Common myeloid progenitor, CD34-positive (primary cell): Measurements from ENCODE around the gene POLDIP2.

Experiments
- CTCF ChIA-PET: fragments of 350-600 bp; sonication (Branson Sonifier 250); formaldehyde crosslinking; loops from one replicate; lab custom pipeline; 2021; ENCODE audit warnings: antibody characterized with exemption; lab: Charles Lee
- POLR2A ChIA-PET: fragments of 350-600 bp; sonication (Branson Sonifier 250); formaldehyde crosslinking; loops from one replicate; lab custom pipeline; 2021; ENCODE audit warnings: antibody characterized with exemption; lab: Charles Lee
- DNase-seq, 3 donors: peaks; one replicate each; pipeline versions ENCODE4 v3.0.0 to v3.0.0-alpha.2; 2013
- H3K27ac ChIP-seq, 2 experiments: 1 replicate in 1 of 2; 2 replicates in 1 of 2; pipeline ENCODE4 v1.7.0; 2013; ENCODE audit warnings: inconsistent platforms in 2 of 2, low read length in 2 of 2, mild to moderate bottlenecking in 2 of 2, low read depth in 1 of 2, moderate library complexity in 1 of 2; ENCODE audit not compliant: severe bottlenecking in 2 of 2, insufficient read depth in 1 of 2, poor library complexity in 1 of 2
- H3K27me3 ChIP-seq, 5 experiments: replicated peaks in 2 of 5; 1 replicate in 3 of 5; 2 replicates in 2 of 5; pipeline versions ENCODE4 v1.6.1 to v1.7.0; 2013; ENCODE audit warnings: low read length in 4 of 5, mild to moderate bottlenecking in 2 of 5, moderate library complexity in 2 of 5, inconsistent platforms in 1 of 5; ENCODE audit not compliant: insufficient read depth in 5 of 5, control insufficient read depth in 4 of 5
- H3K36me3 ChIP-seq, 4 experiments: 1 replicate in 2 of 4; 2 replicates in 2 of 4; pipeline versions ENCODE4 v1.6.1 to v1.7.0; 2013; ENCODE audit warnings: low read length in 3 of 4, control low read depth in 1 of 4, mild to moderate bottlenecking in 1 of 4; ENCODE audit not compliant: control insufficient read depth in 4 of 4, insufficient read depth in 4 of 4
- H3K4me1 ChIP-seq, 4 experiments: 1 replicate in 3 of 4; 2 replicates in 1 of 4; pipeline versions ENCODE4 v1.6.1 to v1.7.1; 2013; ENCODE audit warnings: low read length in 3 of 4, mild to moderate bottlenecking in 3 of 4, control low read depth in 1 of 4, inconsistent platforms in 1 of 4, moderate library complexity in 1 of 4; ENCODE audit not compliant: control insufficient read depth in 4 of 4, insufficient read depth in 4 of 4; ENCODE audit errors: control extremely low read depth in 1 of 4
- H3K4me3 ChIP-seq, 7 experiments: 1 replicate in 4 of 7; 2 replicates in 3 of 7; pipeline versions ENCODE4 v1.5.1 to v1.7.0; 2013; ENCODE audit warnings: mild to moderate bottlenecking in 7 of 7, low read length in 6 of 7, moderate library complexity in 6 of 7, inconsistent platforms in 2 of 7, low read depth in 2 of 7, control low read depth in 1 of 7; ENCODE audit not compliant: insufficient read depth in 4 of 7, control insufficient read depth in 1 of 7; ENCODE audit errors: extremely low read depth in 1 of 7
- H3K9me3 ChIP-seq, 5 experiments: 1 replicate in 4 of 5; 2 replicates in 1 of 5; pipeline versions ENCODE4 v1.6.1 to v1.7.1; 2013; ENCODE audit warnings: low read length in 4 of 5, mild to moderate bottlenecking in 2 of 5, inconsistent platforms in 1 of 5, low read depth in 1 of 5, moderate library complexity in 1 of 5; ENCODE audit not compliant: control insufficient read depth in 4 of 5, insufficient read depth in 2 of 5; ENCODE audit errors: control extremely low read depth in 1 of 5
- WGBS: methylation state at CpG from one replicate; pipeline ENCODE4 v1.1.5; 2013; ENCODE audit not compliant: insufficient coverage; 5-methylcytosine and 5-hydroxymethylcytosine counted together

Gene POLDIP2

DNA sequence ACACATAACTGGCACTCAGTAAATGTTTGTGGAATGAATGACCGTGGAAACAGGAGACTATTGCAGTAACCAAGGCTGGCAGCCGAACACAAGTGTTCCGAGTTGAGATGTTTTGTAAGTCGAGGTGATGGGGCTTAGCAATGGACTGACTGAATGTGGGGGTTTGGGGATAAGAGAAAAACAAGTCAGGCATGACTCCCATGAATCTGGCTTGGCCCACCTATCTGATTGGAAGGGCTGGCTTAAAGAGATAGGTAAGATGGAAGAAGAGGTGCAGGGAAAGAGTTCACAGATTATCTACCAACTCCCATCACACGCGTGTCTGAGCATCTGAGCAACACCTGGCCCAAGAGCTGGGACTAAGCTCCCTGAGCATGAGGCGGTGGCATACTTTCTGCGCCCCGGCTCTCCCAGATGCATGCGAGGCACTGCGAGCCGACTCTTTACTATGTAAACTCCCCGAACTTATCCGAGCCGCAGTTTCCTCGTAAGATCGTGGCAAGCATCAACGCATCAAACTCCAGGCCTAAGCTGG is 22.6 kb downstream of the POLDIP2 start:
- 12% methylated on average over 17 of the region's 18 CpGs for WGBS
- POLR2A ChIA-PET, result interaction anchor here (1.2 to 1.5 kb wide), 2 partner anchors 16 to 23 kb away, joined by 3 to 7 read pairs; partner anchors contain the start of genes POLDIP2 and TMEM97
- peak overlapping the region; percentile 75 to 96 (median 92) for H3K4me3 ChIP-seq
- peaks cover 0 to 26% (median 18%) of the 10 kb centered on the region in 4 experiments for H3K36me3 ChIP-seq
- peak overlapping the region; percentile 90 to 97 for H3K27ac ChIP-seq
- no peaks in the 10 kb centered on the region for H3K9me3 ChIP-seq
- CTCF ChIA-PET, result interaction anchor here (1.1 to 1.6 kb wide), 5 partner anchors 12 to 95 kb away, joined by 3 to 9 read pairs (median 4); partner anchors contain the start of genes POLDIP2 and SEBOX
- DNase-seq, result no peak
- peaks cover 7 to 30% (median 22%) of the 10 kb centered on the region in 4 experiments for H3K4me1 ChIP-seq
- no peaks in the 10 kb centered on the region for H3K27me3 ChIP-seq

GRCh38 chr17:28334171-28334570 is 23.2 kb downstream of the POLDIP2 start:
- Histone ChIP-seq H3K9me3 (no peaks in the 10 kb centered on the region), H3K27ac (peak overlapping the region in 1 of 2 experiments; percentile 97), H3K4me1 (peaks cover 7 to 30% (median 22%) of the 10 kb centered on the region in 4 experiments), H3K36me3 (peaks cover 2 to 27% (median 19%) of the 10 kb centered on the region in 4 experiments), H3K27me3 (no peaks in the 10 kb centered on the region), H3K4me3 (peak overlapping the region in 6 of 7 experiments; percentile 75 to 96 (median 92))
- peak in 2 of 3 donors; percentile 16 to 17 for DNase-seq
- ChIA-PET POLR2A (no interaction called here), CTCF (no interaction called here)
- 64% methylated on average over 5 of the region's 6 CpGs for WGBS

DNA sequence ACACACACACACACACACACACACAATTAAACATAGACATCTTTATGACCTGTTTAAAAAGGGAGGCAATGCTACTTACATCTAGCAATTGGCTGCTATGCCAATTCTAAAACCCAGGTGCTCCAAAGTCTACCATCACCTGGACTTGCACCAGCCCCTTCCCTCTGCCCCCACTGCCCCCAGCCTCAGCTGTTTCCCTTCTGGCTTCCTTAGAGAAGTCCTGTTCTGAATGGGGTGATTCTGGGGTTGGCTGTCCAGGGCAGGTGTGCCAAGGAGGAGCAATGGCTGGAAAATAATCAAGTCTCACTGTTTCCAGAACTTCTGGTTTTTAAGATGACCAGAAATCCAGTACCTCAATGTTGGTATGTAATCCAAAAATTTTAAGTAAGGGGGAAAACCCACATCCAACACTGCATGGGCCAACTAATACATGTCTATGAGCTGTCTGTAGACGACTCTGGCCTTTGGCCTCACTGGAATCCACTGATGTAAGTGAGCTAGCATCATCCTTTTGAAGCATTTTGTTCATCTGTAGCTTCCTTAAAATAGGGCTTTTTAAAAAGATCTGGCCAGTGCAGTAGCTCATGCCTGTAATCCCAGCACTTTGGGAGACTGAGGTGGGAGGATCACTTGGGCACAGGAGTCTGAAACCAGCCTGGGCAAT is 24.1 kb downstream of the POLDIP2 start:
- no peak overlapping the region for H3K4me3 ChIP-seq
- DNase-seq, result no peak
- H3K27ac ChIP-seq, result no peak overlapping the region
- H3K4me1 ChIP-seq, result peaks cover 7 to 30% (median 22%) of the 10 kb centered on the region in 4 experiments
- CTCF ChIA-PET, result interaction anchor here (1.0 kb wide), 1 partner anchor 13 kb away, joined by 3 read pairs; no protein-coding TSS in a partner anchor
- no peaks in the 10 kb centered on the region for H3K9me3 ChIP-seq
- 89% methylated on average over 1 of the region's 1 CpG for WGBS
- POLR2A ChIA-PET, result no interaction called here
- no peaks in the 10 kb centered on the region for H3K27me3 ChIP-seq
- H3K36me3 ChIP-seq, result peaks cover 4 to 36% (median 26%) of the 10 kb centered on the region in 4 experiments

DNA sequence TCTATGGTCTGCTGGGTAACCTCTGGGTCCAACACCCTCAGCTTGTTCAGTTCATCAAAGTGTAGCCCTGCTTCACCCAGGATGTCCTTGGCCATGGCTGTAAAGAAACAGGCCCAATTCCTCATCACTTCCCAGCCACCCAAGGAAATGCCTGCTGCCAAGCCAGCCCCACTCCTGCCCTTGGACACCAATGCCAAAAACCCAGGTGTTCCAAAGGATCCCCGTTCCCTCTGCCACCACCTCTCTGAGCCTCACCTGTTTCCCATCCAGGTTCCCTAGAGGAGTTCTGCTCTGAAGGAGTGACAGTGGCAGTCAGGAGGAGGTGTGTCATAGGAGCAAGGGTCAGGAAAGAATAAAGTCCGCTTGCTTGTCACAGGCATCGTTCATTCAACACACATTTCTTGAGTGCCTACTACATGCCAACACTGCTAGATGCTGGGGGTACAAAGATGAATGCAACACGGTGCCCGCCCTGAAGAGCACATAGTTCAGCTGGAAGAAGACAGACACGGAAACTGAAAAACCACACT is 25.4 kb downstream of the POLDIP2 start:
- peaks cover 7 to 27% (median 22%) of the 10 kb centered on the region in 4 experiments for H3K4me1 ChIP-seq
- ChIA-PET CTCF (interaction anchor here (1.2 kb wide), 1 partner anchor 15 kb away, joined by 3 read pairs; no protein-coding TSS in a partner anchor), POLR2A (no interaction called here)
- 100% methylated on average over 3 of the region's 6 CpGs for WGBS
- no peak overlapping the region for H3K4me3 ChIP-seq
- H3K27ac ChIP-seq, result no peak overlapping the region
- H3K36me3 ChIP-seq, result peaks cover 12 to 48% (median 34%) of the 10 kb centered on the region in 4 experiments
- H3K27me3 ChIP-seq, result no peaks in the 10 kb centered on the region
- H3K9me3 ChIP-seq, result no peaks in the 10 kb centered on the region
- no peak for DNase-seq

DNA sequence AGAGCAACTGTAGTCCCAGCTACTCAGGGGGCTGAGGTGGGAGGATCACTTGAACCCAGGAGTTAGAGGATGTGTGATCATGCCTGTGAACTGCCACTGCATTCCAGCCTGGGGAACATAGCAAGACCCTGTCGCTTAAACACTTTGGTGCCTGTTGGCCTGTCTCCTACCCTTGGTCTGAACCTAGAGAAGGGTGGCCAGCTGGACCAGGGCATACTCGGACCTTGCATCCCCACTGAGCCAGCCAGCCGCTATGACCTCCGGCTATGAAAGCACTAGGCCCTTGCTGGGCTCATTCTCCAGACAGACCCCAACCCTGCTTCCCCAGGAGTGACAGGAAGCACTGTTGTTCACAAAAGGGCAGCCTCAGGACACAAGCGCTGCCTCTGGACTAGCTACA is 26.7 kb downstream of the POLDIP2 start:
- H3K36me3 ChIP-seq, result peaks cover 12 to 54% (median 42%) of the 10 kb centered on the region in 4 experiments
- no peaks in the 10 kb centered on the region for H3K9me3 ChIP-seq
- no peak overlapping the region for H3K27ac ChIP-seq
- H3K27me3 ChIP-seq, result no peaks in the 10 kb centered on the region
- ChIA-PET CTCF (interaction anchor here (0.8 to 1.5 kb wide), 2 partner anchors 10 to 153 kb away, joined by 4 read pairs; no protein-coding TSS in a partner anchor), POLR2A (no interaction called here)
- H3K4me1 ChIP-seq, result peaks cover 7 to 17% (median 13%) of the 10 kb centered on the region in 4 experiments
- WGBS, result 95% methylated on average over 5 of the region's 5 CpGs
- no peak overlapping the region for H3K4me3 ChIP-seq
- DNase-seq, result no peak

GRCh38 chr17:28328325-28328724 is 29.0 kb downstream of the POLDIP2 start:
- CTCF ChIA-PET, result no interaction called here
- no peaks in the 10 kb centered on the region for H3K9me3 ChIP-seq
- H3K27ac ChIP-seq, result no peak overlapping the region
- no peaks in the 10 kb centered on the region for H3K27me3 ChIP-seq
- no peak overlapping the region for H3K4me3 ChIP-seq
- 89% methylated on average over 1 of the region's 4 CpGs for WGBS
- peaks cover 0 to 17% (median 9%) of the 10 kb centered on the region in 4 experiments for H3K4me1 ChIP-seq
- DNase-seq, result no peak
- H3K36me3 ChIP-seq, result peaks cover 12 to 57% (median 42%) of the 10 kb centered on the region in 4 experiments
- POLR2A ChIA-PET, result interaction anchor here (0.6 kb wide), 1 partner anchor 51 kb away, joined by 3 read pairs; no protein-coding TSS in a partner anchor
